ENCODE measurements around the gene EXOC4.

EXOC4 gene

GRCh38 chr7:133950855-133951254 is 698.0 kb downstream of the EXOC4 start:
- no peak overlapping the region for H3K27ac ChIP-seq
- TF ChIP-seq CTCF (conservative IDR thresholded peaks at IDR 0.05) = no peak

GRCh38 chr7:133955208-133955607 is 702.3 kb downstream of the EXOC4 start:
- no peak overlapping the region for H3K27ac ChIP-seq
- TF ChIP-seq CTCF (conservative IDR thresholded peaks at IDR 0.05) = no peak

- TF ChIP-seq CTCF (conservative IDR thresholded peaks at IDR 0.05) = no peak
- no peak overlapping the region for H3K27ac ChIP-seq
Measured at GRCh38 chr7:133957845-133958244, 705.0 kb downstream of the EXOC4 start.

- TF ChIP-seq CTCF (conservative IDR thresholded peaks at IDR 0.05) = no peak
- no peak overlapping the region for H3K27ac ChIP-seq
Measured at GRCh38 chr7:133958822-133959221, 705.9 kb downstream of the EXOC4 start.

GRCh38 chr7:133959505-133959904 is 706.6 kb downstream of the EXOC4 start:
- no peak overlapping the region for H3K27ac ChIP-seq
- no peak for TF ChIP-seq CTCF (conservative IDR thresholded peaks at IDR 0.05)

- no peak for TF ChIP-seq CTCF (conservative IDR thresholded peaks at IDR 0.05)
- H3K27ac ChIP-seq = no peak overlapping the region
Measured at GRCh38 chr7:133961724-133962123, 708.8 kb downstream of the EXOC4 start.

GRCh38 chr7:133962646-133963045 is 709.8 kb downstream of the EXOC4 start:
- TF ChIP-seq CTCF (conservative IDR thresholded peaks at IDR 0.05) = no peak
- no peak overlapping the region for H3K27ac ChIP-seq

GRCh38 chr7:133963629-133964028 is 710.8 kb downstream of the EXOC4 start:
- no peak overlapping the region for H3K27ac ChIP-seq
- no peak for TF ChIP-seq CTCF (conservative IDR thresholded peaks at IDR 0.05)

Data from VCaP (cell line).